Measurements from ENCODE around the gene GPATCH1.
A peak's percentile ranks its signal among the peaks of the same experiment; 100 is the strongest.
"Not testable (repeated sequence)": the region's sequence is repeated elsewhere in the genome, so short reads cannot be mapped to it uniquely, and the experiment has no call there.

GPATCH1 gene

GRCh38 chr19:33159893-33160292, 78.9 kb downstream of the GPATCH1 start:
- DNase-seq, result no peak

GRCh38 chr19:33161201-33161600, 80.2 kb downstream of the GPATCH1 start:
- DNase-seq, result no peak

GRCh38 chr19:33163481-33163880, 82.5 kb downstream of the GPATCH1 start:
- no peak for DNase-seq

GRCh38 chr19:33166037-33166436, 85.1 kb downstream of the GPATCH1 start:
- DNase-seq, result not testable (repeated sequence)

GRCh38 chr19:33167438-33167837, 86.5 kb downstream of the GPATCH1 start:
- no peak for DNase-seq

- no peak for DNase-seq
Observed at GRCh38 chr19:33168528-33168927, 87.5 kb downstream of the GPATCH1 start.

GRCh38 chr19:33171222-33171795, 90.3 kb downstream of the GPATCH1 start:
- DNase-seq, result no peak

- DNase-seq, result no peak
Observed at GRCh38 chr19:33171916-33172359, 91.0 kb downstream of the GPATCH1 start.

- no peak for DNase-seq
Observed at GRCh38 chr19:33174186-33174585, 93.2 kb downstream of the GPATCH1 start.

- DNase-seq, result no peak
Observed at GRCh38 chr19:33175156-33175782, 94.3 kb downstream of the GPATCH1 start.

GRCh38 chr19:33175886-33176669, 95.1 kb downstream of the GPATCH1 start:
- no peak for DNase-seq

- peak; percentile 97 for DNase-seq
Observed at GRCh38 chr19:33176670-33177416, 95.9 kb downstream of the GPATCH1 start.

- DNase-seq, result no peak
Observed at GRCh38 chr19:33177417-33177979, 96.5 kb downstream of the GPATCH1 start.

Measured in NCI-H1092 treated with DMSO at 0.1 percent for 48 hours (cell line).